ENCODE data around the gene ACOT11.

ACOT11 gene

DNA sequence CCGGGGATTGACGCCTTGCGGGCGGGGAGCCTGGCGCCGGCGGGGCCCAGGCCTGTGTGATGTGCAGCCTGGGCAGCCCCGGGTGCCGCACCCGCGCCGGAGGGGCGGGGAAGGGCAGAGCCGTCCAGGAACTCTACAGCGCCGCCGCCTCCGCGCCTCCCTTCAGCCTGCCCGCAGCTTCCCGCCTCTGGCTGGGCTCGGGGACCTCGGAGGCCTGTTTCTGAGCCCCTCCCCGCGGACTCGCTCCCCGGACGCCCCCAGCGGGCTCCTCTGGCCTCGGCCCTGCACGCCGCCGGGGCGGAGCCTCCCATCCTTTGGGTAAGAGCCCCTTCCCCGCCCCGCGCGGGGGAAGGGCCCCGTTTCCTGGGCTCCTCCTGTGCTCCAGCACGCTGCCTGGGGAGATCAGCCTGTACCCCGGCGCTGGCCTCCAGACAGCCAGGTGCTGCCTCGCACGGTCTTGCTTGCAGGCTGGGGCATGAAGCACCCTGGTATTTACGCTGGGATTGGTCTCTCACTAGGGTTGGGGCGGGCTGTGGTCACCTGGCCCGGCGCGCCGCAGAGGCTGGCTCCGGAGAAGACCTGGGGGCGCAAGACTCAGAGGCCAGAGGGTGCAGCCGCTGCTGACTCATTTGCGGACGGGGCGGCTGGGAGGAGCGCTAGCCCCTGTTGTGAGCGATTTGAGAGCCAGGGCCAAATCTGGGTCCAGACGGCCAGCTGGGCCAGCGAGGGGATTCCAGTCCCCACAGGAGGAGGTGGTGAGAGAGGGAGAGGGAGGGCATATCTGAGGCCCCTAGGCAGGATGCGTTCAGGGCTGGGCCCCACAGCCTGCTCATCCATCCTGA is 5.7 kb upstream of the ACOT11 start (continued):
- TF ChIP-seq ZNF157 (tag by site-specific recombination; IDR thresholded peaks at IDR 0.05), result no peak
- TF ChIP-seq, protein P1, sequence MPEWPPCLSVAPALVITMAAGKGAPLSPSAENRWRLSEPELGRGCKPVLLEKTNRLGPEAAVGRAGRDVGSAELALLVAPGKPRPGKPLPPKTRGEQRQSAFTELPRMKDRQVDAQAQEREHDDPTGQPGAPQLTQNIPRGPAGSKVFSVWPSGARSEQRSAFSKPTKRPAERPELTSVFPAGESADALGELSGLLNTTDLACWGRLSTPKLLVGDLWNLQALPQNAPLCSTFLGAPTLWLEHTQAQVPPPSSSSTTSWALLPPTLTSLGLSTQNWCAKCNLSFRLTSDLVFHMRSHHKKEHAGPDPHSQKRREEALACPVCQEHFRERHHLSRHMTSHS (tag by site-specific recombination; IDR thresholded peaks at IDR 0.05), result no peak
- TF ChIP-seq ZNF350 (tag by site-specific recombination; IDR thresholded peaks at IDR 0.05), result no peak
- TF ChIP-seq, protein P2, sequence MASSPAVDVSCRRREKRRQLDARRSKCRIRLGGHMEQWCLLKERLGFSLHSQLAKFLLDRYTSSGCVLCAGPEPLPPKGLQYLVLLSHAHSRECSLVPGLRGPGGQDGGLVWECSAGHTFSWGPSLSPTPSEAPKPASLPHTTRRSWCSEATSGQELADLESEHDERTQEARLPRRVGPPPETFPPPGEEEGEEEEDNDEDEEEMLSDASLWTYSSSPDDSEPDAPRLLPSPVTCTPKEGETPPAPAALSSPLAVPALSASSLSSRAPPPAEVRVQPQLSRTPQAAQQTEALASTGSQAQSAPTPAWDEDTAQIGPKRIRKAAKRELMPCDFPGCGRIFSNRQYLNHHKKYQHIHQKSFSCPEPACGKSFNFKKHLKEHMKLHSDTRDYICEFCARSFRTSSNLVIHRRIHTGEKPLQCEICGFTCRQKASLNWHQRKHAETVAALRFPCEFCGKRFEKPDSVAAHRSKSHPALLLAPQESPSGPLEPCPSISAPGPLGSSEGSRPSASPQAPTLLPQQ (tag by site-specific recombination; IDR thresholded peaks at IDR 0.05), result peak; percentile 50; the same call in 1 of the 2 replicates
- no peak for TF ChIP-seq ZNF16 (tag by site-specific recombination; IDR thresholded peaks at IDR 0.05; ENCODE audit: low read depth)
- TF ChIP-seq SP2 (tag by site-specific recombination; IDR thresholded peaks at IDR 0.05), result peak; percentile 70
- peak; percentile 51; the same call in 1 of the 2 replicates for TF ChIP-seq EGR2 (tag by site-specific recombination; IDR thresholded peaks at IDR 0.05; ENCODE audit: low read depth)
- TF ChIP-seq ZNF571 (tag by site-specific recombination; IDR thresholded peaks at IDR 0.05), result no peak
- TF ChIP-seq, protein P3, sequence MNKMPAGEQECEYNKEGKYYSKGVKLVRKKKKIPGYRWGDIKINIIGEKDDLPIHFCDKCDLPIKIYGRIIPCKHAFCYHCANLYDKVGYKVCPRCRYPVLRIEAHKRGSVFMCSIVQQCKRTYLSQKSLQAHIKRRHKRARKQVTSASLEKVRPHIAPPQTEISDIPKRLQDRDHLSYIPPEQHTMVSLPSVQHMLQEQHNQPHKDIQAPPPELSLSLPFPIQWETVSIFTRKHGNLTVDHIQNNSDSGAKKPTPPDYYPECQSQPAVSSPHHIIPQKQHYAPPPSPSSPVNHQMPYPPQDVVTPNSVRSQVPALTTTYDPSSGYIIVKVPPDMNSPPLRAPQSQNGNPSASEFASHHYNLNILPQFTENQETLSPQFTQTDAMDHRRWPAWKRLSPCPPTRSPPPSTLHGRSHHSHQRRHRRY (tag by site-specific recombination; IDR thresholded peaks at IDR 0.05), result no peak
- TF ChIP-seq ZNF114 (tag by site-specific recombination; IDR thresholded peaks at IDR 0.05), result no peak
- peak; percentile 96; the same call in 1 of the 2 replicates for TF ChIP-seq ZNF561 (tag by site-specific recombination; IDR thresholded peaks at IDR 0.05; ENCODE audit: borderline replicate concordance)
- TF ChIP-seq ZNF394 (tag by site-specific recombination; IDR thresholded peaks at IDR 0.05; ENCODE audit: borderline replicate concordance), result no peak; the same call in 1 of the 2 replicates
- TF ChIP-seq ZNF660 (tag by site-specific recombination; IDR thresholded peaks at IDR 0.05), result peak; percentile 61
- TF ChIP-seq, protein P4, sequence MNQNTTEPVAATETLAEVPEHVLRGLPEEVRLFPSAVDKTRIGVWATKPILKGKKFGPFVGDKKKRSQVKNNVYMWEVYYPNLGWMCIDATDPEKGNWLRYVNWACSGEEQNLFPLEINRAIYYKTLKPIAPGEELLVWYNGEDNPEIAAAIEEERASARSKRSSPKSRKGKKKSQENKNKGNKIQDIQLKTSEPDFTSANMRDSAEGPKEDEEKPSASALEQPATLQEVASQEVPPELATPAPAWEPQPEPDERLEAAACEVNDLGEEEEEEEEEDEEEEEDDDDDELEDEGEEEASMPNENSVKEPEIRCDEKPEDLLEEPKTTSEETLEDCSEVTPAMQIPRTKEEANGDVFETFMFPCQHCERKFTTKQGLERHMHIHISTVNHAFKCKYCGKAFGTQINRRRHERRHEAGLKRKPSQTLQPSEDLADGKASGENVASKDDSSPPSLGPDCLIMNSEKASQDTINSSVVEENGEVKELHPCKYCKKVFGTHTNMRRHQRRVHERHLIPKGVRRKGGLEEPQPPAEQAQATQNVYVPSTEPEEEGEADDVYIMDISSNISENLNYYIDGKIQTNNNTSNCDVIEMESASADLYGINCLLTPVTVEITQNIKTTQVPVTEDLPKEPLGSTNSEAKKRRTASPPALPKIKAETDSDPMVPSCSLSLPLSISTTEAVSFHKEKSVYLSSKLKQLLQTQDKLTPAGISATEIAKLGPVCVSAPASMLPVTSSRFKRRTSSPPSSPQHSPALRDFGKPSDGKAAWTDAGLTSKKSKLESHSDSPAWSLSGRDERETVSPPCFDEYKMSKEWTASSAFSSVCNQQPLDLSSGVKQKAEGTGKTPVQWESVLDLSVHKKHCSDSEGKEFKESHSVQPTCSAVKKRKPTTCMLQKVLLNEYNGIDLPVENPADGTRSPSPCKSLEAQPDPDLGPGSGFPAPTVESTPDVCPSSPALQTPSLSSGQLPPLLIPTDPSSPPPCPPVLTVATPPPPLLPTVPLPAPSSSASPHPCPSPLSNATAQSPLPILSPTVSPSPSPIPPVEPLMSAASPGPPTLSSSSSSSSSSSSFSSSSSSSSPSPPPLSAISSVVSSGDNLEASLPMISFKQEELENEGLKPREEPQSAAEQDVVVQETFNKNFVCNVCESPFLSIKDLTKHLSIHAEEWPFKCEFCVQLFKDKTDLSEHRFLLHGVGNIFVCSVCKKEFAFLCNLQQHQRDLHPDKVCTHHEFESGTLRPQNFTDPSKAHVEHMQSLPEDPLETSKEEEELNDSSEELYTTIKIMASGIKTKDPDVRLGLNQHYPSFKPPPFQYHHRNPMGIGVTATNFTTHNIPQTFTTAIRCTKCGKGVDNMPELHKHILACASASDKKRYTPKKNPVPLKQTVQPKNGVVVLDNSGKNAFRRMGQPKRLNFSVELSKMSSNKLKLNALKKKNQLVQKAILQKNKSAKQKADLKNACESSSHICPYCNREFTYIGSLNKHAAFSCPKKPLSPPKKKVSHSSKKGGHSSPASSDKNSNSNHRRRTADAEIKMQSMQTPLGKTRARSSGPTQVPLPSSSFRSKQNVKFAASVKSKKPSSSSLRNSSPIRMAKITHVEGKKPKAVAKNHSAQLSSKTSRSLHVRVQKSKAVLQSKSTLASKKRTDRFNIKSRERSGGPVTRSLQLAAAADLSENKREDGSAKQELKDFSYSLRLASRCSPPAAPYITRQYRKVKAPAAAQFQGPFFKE (tag by site-specific recombination; IDR thresholded peaks at IDR 0.05; ENCODE audit: borderline replicate concordance), result no peak
- TF ChIP-seq ZNF10 (tag by site-specific recombination; IDR thresholded peaks at IDR 0.05), result no peak
- peak; percentile 47 for TF ChIP-seq ZNF600 (tag by site-specific recombination; IDR thresholded peaks at IDR 0.05)
- 0 out of 2 replicates have a peak, but pooled peaks have one; percentile 10 for TF ChIP-seq REPIN1 (tag by site-specific recombination; IDR thresholded peaks at IDR 0.05; ENCODE audit: low read depth)
- no peak for TF ChIP-seq ZNF214 (tag by site-specific recombination; IDR thresholded peaks at IDR 0.05; ENCODE audit: borderline replicate concordance)
- TF ChIP-seq SP3 (tag by site-specific recombination; IDR thresholded peaks at IDR 0.05), result peak; percentile 81
- peak; percentile 98 for TF ChIP-seq ZBTB8A (tag by site-specific recombination; IDR thresholded peaks at IDR 0.05)
- TF ChIP-seq, protein P5, sequence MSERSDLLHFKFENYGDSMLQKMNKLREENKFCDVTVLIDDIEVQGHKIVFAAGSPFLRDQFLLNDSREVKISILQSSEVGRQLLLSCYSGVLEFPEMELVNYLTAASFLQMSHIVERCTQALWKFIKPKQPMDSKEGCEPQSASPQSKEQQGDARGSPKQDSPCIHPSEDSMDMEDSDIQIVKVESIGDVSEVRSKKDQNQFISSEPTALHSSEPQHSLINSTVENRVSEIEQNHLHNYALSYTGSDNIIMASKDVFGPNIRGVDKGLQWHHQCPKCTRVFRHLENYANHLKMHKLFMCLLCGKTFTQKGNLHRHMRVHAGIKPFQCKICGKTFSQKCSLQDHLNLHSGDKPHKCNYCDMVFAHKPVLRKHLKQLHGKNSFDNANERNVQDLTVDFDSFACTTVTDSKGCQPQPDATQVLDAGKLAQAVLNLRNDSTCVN (tag by site-specific recombination; optimal IDR thresholded peaks at IDR 0.05), result peak; percentile 78
- 0 out of 2 replicates have a peak, but pooled peaks have one; percentile 9 for TF ChIP-seq ZNF843 (tag by site-specific recombination; IDR thresholded peaks at IDR 0.05)
- TF ChIP-seq ZNF792 (tag by site-specific recombination; IDR thresholded peaks at IDR 0.05), result no peak
- TF ChIP-seq ZNF341 (tag by site-specific recombination; IDR thresholded peaks at IDR 0.05; ENCODE audit: low read depth), result peak; percentile 78
- TF ChIP-seq, protein P6, sequence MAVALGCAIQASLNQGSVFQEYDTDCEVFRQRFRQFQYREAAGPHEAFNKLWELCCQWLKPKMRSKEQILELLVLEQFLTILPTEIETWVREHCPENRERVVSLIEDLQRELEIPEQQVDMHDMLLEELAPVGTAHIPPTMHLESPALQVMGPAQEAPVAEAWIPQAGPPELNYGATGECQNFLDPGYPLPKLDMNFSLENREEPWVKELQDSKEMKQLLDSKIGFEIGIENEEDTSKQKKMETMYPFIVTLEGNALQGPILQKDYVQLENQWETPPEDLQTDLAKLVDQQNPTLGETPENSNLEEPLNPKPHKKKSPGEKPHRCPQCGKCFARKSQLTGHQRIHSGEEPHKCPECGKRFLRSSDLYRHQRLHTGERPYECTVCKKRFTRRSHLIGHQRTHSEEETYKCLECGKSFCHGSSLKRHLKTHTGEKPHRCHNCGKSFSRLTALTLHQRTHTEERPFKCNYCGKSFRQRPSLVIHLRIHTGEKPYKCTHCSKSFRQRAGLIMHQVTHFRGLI (tag by site-specific recombination; IDR thresholded peaks at IDR 0.05), result peak; percentile 87; the same call in 1 of the 2 replicates
- TF ChIP-seq ZNF366 (tag by site-specific recombination; conservative IDR thresholded peaks at IDR 0.05), result no peak
- TF ChIP-seq ZNF629 (tag by site-specific recombination; IDR thresholded peaks at IDR 0.05), result 0 out of 2 replicates have a peak, but pooled peaks have one; percentile 30
